GM19397 (cell line): ENCODE measurements around the gene NAPEPLD.
"Not testable (repeated sequence)": the region's sequence is repeated elsewhere in the genome, so short reads cannot be mapped to it uniquely, and the experiment has no call there.

ENCODE experiments used
- ATAC-seq: cut with Tn5 transposase; IDR thresholded peaks from one replicate; pipeline ENCODE4 v1.9.1; 2021; ENCODE audit warnings: mild to moderate bottlenecking, moderate library complexity; ENCODE audit not compliant: unreplicated experiment

Gene NAPEPLD

DNA sequence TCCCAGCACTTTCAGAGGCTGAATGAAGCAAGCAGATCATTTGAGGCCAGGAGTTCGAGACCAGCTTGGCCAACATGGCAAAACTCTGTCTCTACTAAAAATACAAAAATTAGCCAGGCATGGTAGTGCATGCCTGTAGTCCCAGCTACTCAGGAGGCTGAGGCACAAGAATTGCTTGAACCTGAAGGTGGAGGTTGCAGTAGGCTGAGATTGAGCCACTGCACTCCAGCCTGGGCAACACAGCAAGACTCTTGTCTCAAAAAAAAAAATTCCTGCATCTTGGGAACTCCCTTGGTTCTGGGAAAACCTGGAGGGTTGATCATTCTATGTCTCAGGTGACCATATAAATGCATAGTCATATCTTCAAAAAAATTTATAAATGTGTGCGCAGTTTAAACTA lies 4.1 kb downstream of the NAPEPLD start:
- not testable (repeated sequence) for ATAC-seq

DNA sequence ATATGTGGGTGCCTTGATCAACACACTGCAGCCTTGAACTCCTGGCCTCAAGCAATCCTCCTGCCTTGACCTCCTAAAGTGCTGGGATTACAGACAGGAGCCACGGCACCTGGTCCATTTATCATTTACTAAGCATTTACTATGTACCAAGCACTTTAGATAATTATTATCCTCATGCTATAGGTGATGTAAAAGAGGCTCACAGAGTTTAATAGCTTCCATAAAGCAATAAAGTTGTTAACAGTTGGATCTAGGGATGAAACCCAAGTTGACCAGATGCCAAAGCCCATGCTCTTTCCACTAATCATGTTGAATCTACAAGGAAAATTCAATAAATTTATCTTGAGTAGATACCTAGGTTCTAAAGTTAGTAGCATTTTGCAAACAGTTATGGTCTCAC lies 5.0 kb downstream of the NAPEPLD start:
- ATAC-seq: no peak

DNA sequence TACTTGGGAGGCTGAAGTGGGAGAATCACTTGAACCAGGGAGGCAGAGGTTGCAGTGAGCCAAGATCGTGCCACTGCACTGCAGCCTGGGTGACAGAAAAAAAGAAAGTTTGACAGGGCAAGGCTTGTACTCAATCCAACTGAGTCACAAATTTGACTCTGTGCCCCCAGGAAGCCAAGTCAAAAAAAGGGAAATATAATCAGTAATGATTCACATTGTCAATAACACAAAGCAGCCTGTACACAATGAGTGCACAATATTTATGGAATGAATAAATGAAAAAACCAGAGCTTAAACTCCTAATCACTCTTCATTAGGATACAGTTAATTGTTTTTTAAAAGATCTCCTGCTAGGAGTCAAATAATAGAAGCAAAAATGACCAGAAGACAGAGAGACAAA lies 6.4 kb downstream of the NAPEPLD start:
- no peak for ATAC-seq

DNA sequence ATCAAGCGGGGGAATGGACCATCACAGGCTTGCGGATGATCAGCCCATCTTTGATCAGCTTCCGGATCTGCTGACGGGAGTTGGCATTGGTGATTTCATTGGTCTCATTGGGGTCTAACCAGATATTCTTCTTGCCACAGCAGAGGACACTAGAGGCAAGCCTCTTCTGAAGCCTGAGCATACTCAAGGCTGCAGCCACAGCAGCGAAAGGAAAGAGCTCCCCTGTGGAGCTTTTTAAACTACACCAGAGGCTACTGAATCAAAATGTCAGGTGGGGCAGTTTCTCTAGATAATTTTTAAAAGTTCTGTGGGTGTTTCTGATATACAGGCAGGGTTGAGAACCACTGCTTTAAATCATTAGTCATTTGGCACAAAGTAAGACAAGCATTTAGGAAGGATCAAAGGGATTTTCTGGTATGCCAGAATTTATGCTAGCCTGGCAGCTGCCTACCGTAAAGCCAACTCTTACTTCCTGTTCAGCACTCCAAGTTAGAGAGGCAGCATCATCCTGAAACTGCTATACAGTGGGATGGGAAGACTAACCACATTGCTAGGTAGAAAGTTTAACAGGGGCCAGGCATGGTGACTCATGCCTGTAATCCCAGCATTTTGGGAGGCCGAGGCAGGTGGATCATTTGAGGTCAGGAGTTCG lies 7.0 kb downstream of the NAPEPLD start:
- no peak for ATAC-seq

DNA sequence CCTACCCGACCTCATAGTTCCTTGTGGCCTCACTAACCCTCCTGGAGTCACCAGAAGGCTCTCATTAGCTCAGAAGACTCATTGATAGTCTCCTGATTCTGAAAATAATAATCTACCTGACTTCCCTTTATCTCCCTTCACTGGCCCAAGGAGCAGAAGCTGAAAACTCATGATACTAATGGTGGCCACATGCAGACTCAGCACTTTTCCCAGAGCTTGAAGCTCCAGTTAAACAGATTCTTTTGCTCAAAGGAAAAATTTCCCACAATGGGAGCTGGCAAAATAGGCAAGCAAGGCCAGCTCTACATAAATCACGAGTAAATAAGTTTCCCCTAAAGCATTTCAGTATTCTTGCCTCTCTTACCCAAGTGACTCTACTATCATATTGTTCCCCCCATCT lies 8.2 kb downstream of the NAPEPLD start:
- no peak for ATAC-seq

DNA sequence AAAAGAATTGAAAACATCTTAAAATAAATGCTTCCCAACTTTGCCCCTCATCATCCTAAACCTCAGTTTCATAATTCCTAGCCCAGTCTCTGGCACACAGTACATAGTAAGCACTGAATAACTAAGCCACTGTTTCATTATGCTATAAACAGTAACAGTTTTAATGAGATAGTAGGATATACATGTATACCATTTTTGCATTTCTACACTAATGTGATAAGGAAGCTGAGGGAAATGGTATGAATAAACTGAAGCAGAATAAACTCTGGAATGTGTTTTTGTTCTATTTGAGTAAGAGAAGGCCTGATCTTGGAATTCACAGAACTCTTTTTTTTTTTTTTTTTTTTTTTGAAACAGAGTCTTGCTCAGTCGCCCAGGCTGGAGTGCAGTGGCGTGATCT lies 8.8 kb downstream of the NAPEPLD start:
- no peak for ATAC-seq

DNA sequence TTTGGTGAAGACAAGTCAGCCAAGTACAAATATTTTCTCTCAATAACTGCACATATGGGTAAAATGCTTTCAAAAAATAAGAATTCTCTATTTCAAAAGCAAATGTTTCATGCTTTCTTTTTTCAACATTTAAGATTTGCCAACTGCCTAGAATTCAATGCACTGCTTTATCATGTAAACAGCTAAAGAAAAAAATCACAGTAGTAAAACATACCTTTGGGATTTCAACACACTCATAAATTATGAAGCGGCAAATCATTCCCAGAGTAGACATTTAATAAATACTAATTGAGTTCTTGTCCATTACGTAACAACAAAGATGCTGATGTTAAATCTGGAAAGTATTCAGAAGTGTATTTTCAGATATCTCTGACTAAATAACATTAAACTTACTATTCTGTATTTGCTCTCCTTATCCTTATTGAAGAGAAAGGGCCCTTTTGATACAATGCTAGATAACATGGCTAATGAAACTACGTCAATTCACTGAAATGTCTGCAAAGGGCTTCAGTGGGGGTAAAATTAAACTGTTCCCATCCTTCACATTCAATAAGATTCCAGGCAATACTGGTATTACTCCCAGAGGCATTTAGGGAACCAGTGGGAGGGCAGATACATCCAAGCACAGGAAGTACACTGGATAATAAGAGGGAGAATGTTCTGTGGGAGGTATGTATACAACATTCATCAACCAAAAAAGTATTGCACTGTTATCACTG lies 13.9 kb downstream of the NAPEPLD start:
- no peak for ATAC-seq

DNA sequence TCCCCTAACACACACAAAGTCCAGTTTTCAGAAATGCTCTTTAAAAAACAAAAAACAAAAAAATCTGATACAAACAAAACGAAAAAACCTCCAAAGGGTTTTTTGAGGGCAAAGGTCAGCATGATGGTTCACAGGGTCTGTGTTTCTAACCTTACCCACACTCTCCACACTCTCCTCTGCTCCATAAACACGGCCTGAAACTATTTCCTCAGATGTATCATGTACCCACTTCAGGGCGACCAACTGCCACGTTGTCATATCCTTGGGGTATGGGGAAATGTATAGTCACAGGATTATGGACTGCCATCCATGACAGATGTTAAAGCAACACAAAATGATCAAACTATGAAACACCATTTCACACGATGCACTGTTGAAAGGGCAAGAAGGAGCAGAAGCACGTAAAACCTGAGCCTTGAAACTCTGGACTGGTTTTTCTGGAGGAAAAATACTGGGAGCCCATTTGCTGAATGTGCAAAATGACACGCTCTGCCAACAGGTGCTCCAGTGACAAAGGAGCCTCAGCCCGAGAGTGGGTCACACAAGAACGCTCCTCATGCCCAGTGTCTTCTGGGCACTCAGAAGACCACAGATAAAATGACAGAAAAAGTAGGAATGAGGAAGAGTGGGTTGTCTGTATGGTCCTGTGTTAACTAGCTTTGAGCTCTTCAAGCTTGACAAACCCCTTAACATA lies 15.8 kb downstream of the NAPEPLD start:
- ATAC-seq: no peak

DNA sequence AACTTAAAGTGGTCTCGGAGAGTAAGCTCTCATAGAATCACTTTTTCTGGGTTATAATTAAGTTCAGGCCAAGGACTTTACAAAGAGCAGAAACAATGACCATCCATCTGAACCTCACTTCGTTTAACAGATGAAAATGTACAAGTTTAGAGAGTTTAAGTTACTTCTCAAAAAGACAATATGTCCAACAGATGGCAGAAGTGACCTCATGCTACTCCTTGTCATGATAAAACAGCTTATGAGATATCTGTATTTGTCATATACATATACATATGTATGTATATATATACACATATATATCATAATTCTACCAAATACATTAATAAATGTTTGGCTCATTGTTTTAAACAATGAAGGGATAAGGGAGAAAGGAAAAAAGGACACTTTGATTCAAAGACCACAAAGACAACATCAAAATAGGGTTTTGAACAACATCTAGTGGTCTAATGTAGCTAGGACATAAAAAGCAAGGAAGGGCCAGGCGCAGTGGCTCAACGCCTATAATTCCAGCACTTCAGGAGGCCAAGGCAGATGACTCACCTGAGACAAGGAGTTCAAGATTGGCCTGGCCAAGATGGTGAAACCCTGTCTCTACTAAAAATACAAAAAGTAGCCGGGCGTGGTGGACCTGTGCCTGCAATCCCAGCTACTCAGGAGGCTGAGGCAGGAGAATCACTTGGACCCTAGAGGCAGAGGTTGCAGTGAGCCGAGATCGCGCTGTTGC lies 17.8 kb downstream of the NAPEPLD start:
- no peak for ATAC-seq

DNA sequence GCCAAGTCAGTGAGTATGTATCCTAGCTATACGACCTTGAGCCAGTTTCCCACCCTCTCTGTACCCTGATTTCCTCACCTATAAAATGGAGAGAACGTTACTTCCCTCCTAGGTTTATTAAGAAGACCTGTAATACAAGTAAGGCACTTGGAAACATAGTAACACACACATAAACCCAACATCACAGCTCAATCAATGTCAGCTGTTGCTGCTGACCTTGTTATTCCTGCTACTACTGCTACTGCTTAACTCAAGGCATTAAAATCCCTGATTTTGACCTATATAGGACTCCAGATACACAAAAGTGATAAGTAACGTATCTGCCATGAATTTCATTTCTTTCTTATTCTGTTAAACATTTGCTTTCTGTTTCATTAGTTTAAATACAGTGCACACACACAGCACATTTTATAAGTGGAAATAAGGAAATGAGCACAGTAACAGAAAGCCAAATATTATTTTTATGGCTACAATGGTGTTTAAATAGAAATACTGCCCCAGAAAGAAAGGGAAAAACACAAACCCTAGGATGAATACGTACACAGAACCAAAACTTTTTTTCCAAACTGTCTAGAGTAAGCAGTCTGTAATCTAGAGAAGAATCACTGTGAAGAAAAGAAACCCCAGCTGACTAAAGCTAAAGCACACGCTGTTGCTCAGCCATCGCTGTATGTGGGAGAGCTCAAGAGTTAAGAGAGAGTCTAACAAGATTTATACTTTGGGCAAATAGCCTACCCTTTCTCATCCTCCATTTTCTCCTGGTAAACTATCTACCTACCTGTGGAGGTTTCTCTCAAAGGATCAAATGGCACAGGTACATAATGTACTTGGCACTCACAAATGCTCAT lies 19.0 kb downstream of the NAPEPLD start:
- no peak for ATAC-seq

DNA sequence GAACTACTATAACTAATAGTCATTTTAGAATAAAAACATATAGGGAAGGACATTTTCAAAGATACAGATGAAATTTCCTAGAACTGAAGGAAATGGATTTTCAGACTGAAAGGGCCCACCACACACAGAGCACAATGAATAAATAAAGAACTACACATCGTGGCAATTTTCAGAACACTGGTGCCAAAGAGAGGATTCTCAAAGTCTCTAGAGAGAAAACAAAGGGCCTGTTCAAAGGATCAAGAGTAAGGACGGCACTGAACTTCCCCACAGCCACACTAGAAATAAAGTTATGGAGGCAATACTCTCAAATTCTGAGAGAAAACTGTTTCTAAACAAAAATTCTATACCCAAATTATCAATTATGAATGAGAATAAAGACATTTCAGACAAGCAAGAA lies 21.9 kb downstream of the NAPEPLD start:
- no peak for ATAC-seq

DNA sequence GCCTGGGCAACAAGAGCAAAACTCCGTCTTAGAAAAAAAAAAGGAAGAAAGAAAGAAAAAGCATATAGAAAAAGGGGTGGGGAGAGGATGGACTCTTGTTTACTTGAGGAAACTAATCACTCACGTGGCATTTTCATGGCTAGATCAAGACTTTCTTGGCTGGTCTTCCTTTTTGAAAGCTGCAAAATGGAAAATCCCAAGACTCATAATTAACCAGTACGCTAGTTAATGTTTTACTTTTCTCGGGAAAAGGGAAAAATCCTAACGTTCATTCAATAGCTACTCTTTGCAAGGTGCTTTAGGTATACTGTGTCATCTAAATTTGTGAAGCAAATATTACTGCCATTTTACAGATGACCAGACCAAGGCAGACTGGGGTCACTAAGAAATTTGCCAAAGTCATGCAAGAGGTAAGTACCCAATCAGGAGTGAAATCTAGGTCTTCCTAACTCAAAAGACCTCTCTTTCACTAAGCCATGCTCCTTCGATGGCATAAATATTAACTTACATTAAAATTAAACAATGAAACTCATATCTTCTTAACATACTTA lies 24.4 kb downstream of the NAPEPLD start:
- no peak for ATAC-seq

DNA sequence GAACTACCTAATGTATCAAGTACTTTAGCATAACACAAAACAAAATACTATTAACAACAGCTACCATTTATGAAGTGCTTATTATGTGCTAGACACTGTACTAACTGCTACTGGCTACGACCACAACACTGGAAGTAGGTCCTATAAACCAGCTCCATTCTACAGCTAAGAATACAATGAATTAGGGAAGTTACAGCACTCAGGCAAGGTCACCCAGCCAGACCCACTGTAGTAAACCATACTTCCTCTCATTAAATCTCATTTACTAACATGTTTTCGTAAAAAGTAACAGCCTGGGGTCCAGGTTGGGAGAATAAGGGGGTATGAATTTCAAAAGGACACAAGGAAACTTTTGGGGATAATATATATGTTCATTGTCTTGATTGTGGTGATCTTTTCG lies 25.4 kb downstream of the NAPEPLD start:
- no peak for ATAC-seq

DNA sequence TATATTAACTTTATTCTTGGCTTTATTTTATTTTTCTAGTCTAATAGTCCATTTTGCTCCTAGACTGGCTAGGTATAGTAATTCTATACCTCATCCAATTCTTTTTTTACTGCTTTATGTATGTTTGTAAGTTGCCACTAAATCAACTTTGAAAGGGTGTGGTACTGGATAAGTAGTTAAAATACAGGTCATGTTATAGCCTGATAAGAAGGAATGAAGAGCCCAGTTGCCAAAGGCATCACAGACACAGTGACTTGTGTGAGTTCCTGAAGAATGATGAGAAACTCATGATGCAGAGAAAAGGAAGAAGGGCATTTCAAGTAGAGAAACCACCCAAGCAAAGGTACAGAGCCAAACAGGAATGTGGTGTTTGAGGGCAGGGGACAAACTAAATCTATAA lies 27.3 kb downstream of the NAPEPLD start:
- ATAC-seq: no peak

DNA sequence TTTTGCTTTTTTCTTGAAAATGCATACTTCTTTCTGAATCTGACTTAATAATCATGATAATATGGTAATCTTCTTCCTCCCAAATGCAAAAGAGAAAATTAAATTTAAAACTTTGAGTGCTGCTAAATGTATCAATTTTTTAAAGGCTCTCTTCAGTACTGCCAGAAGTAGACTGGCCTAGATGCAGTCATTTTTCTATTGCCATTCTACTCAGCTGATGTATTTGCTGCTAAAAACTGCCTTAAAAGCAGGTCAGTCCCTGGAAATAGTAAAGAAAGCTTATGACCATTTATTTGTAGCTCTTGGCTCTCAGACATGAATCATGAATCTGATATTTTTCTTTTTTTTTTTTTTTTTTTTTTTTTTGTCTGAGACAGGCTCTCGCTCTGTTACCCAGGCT lies 28.5 kb downstream of the NAPEPLD start:
- no peak for ATAC-seq

DNA sequence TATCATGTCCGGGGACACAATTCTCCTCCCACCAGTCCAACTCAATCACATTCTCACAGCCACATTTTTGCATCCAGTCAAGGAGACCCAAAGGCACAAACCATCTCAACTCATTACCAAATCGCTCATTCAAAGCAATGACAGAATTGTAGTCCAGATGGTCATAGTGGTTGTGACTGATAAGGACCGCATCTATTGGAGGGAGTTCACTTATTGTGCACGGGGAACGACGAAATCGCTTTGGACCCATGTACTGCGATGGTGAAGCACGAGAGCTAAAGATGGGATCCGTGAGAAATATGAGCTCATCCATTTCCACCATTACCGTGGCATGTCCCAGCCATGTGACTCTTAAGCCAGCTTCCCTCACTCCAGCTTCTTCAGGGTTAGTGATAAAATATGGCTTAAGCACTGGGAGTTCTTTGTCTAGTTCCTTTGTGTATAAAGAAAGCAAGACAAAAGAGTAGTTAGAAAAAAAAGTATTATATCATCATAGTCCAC lies 29.1 kb downstream of the NAPEPLD start:
- no peak for ATAC-seq

DNA sequence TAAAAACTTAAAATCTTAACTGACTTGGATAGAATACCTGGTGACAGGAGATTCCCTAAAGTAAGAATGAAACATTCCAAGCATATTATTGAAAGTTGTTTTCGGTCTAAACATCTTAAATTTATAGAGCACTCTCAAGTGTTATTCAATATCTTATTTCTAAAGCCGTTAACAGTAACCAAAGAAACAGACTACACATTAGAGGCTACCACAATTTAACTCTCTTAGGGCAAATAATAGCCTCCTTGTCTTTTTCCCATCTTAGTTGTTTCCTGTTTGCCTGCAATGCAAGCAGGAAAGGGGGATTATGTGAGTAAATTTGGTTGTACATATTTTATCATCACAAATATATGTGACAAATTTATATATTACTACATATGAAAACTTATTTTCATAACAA lies 31.4 kb downstream of the NAPEPLD start:
- ATAC-seq: no peak

DNA sequence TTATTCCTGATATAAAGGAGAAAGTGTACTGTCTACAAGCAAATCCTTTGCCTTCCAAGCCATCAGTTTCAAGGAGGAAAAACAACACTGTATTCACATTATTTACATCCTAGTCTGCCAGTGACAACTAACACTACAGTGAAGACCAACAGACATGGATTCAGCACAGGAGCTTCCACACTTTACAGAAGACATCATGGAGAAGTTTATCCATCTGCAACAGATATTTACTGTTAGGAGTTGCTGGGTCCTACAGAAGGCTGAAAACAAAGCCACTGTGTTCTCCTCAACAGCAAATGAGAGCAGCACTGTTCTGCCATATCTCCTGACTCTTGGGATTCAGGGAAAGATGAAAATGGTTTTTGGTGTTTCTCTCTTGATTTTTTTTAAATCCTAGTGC lies 31.9 kb downstream of the NAPEPLD start:
- ATAC-seq: no peak

DNA sequence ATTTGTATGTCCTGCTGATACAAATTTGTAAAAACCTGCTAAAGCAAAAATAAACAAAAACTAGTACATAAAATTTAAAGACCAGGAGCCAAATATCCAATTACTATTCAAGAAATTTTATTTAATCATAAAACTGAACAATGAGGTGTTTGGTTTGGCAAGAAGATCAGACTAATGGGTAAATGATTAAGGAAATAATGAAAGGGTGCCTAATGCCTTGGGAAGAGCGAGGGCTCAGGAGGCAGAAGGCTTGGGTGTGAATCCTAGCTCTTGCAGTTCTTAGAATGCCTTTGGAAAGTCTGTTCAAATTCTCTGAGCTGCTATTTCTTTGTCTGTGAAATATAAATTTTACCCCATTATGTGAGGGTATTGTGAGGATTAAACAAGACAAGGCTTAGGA lies 32.4 kb downstream of the NAPEPLD start:
- ATAC-seq: no peak

DNA sequence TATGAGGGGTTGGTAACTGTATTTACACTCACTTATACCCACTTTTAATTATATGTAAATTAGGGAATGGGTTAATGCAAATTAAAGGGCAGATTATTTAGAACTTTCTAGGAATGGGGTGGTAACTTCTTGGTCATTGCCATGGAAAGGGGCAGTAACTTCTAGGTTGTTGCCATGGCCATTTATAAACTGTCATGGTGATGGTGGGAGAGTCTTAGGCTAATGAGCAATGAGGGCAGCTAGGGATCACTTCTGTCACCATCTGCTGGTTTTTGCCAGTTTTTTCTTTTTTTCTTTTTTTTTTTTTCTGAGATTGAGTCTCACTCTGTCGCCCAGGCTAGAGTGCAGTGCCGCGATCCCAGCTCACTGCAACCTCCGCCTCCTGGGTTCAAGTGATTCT lies 33.1 kb downstream of the NAPEPLD start:
- ATAC-seq: no peak
